Nephron progenitor cell (in vitro differentiated cells): ENCODE data around the gene CASD1.

ENCODE experiments used
- DNase-seq: peaks from one replicate; pipeline ENCODE4 v3.0.0; 2021
- H3K27ac Mint-ChIP-seq: 2 replicates; pipeline ENCODE4 v1.8.0; 2021; ENCODE audit warnings: mild to moderate bottlenecking, moderate library complexity, mixed read lengths
- H3K27me3 Mint-ChIP-seq: 2 replicates; pipeline ENCODE4 v1.8.0; 2021; ENCODE audit warnings: mild to moderate bottlenecking, low read depth, mixed read lengths; ENCODE audit not compliant: poor library complexity
- H3K36me3 Mint-ChIP-seq: 2 replicates; pipeline ENCODE4 v1.8.0; 2021; ENCODE audit warnings: low read depth, mixed read lengths
- H3K4me1 Mint-ChIP-seq: 2 replicates; pipeline ENCODE4 v1.8.0; 2021; ENCODE audit warnings: mixed read lengths
- H3K4me3 Mint-ChIP-seq: 2 replicates; pipeline ENCODE4 v1.8.0; 2021; ENCODE audit warnings: mild to moderate bottlenecking, moderate library complexity, mixed read lengths
- H3K9me3 Mint-ChIP-seq: 2 replicates; pipeline ENCODE4 v1.8.0; 2021; ENCODE audit warnings: mild to moderate bottlenecking, moderate library complexity, mixed read lengths
- CTCF ChIP-seq: fragments of 200-600 bp; sonication (generic); IDR thresholded peaks from 2 replicates; pipeline ENCODE4 v1.5.0; 2021; ENCODE audit warnings: antibody characterized with exemption

The CASD1 gene

GRCh38 chr7:94509887-94510581 lies 425 bp downstream of the CASD1 start:
- Mint-ChIP-seq H3K27ac (peak overlapping the region; percentile 97), H3K36me3 (no peaks in the 10 kb centered on the region), H3K27me3 (no peaks in the 10 kb centered on the region), H3K4me3 (peak overlapping the region; percentile 96), H3K4me1 (peaks cover 54% of the 10 kb centered on the region), H3K9me3 (no peaks in the 10 kb centered on the region)
- no peak for TF ChIP-seq CTCF
- peak; percentile 77 for DNase-seq

- peak overlapping the region; percentile 96 for H3K4me3 Mint-ChIP-seq
- TF ChIP-seq CTCF, result no peak
These were observed 1.2 kb downstream of the CASD1 start for GRCh38 chr7:94510582-94511496.

GRCh38 chr7:94511718-94512117 lies 2.1 kb downstream of the CASD1 start:
- H3K36me3 Mint-ChIP-seq, result peaks cover 5% of the 10 kb centered on the region
- H3K4me1 Mint-ChIP-seq, result peaks cover 71% of the 10 kb centered on the region
- H3K27me3 Mint-ChIP-seq, result no peaks in the 10 kb centered on the region
- no peak for TF ChIP-seq CTCF
- peak overlapping the region; percentile 96 for H3K4me3 Mint-ChIP-seq
- H3K27ac Mint-ChIP-seq, result peak overlapping the region; percentile 30
- DNase-seq, result no peak
- no peaks in the 10 kb centered on the region for H3K9me3 Mint-ChIP-seq

More at GRCh38 chr7:94510582-94511496, 1.2 kb downstream of the CASD1 start:
- H3K27me3 Mint-ChIP-seq, result no peaks in the 10 kb centered on the region
- H3K27ac Mint-ChIP-seq, result peak overlapping the region; percentile 97
- DNase-seq, result no peak
- H3K4me1 Mint-ChIP-seq, result peaks cover 62% of the 10 kb centered on the region
- no peaks in the 10 kb centered on the region for H3K36me3 Mint-ChIP-seq
- no peaks in the 10 kb centered on the region for H3K9me3 Mint-ChIP-seq

- H3K36me3 Mint-ChIP-seq, result peaks cover 17% of the 10 kb centered on the region
- TF ChIP-seq CTCF, result no peak
- peak overlapping the region; percentile 96 for H3K4me3 Mint-ChIP-seq
- peaks cover 79% of the 10 kb centered on the region for H3K4me1 Mint-ChIP-seq
- no peak for DNase-seq
- H3K9me3 Mint-ChIP-seq, result no peaks in the 10 kb centered on the region
- peak overlapping the region; percentile 30 for H3K27ac Mint-ChIP-seq
- no peaks in the 10 kb centered on the region for H3K27me3 Mint-ChIP-seq
These were observed 3.3 kb downstream of the CASD1 start for GRCh38 chr7:94512735-94513564.

- peaks cover 75% of the 10 kb centered on the region for H3K4me1 Mint-ChIP-seq
- no peaks in the 10 kb centered on the region for H3K9me3 Mint-ChIP-seq
- no peak for TF ChIP-seq CTCF
- no peak for DNase-seq
- peak overlapping the region; percentile 96 for H3K4me3 Mint-ChIP-seq
- H3K36me3 Mint-ChIP-seq, result peaks cover 22% of the 10 kb centered on the region
- H3K27me3 Mint-ChIP-seq, result no peaks in the 10 kb centered on the region
- H3K27ac Mint-ChIP-seq, result peak overlapping the region; percentile 30
These were observed 3.9 kb downstream of the CASD1 start for GRCh38 chr7:94513565-94513860.
